Esophagus (tissue), 2 donors: Measurements from ENCODE around the gene KIFBP. TPM values are rescaled to one million over a fixed set of nuclear protein-coding genes. Genes with fewer than 3 reads are reported as not detected.
"Not testable (repeated sequence)": the region's sequence is repeated elsewhere in the genome, so short reads cannot be mapped to it uniquely, and the experiment has no call there.

Experiments used
- H3K27ac ChIP-seq, 2 donors: one replicate each; pipeline ENCODE4 v1.5.1; 2013; ENCODE audit warnings: low read depth in 2 of 2, mild to moderate bottlenecking in 2 of 2, inconsistent platforms in 1 of 2, low read length in 1 of 2, moderate library complexity in 1 of 2
- H3K27me3 ChIP-seq, 2 donors: one replicate each; pipeline ENCODE4 v1.6.1; 2013; ENCODE audit warnings: low read length in 2 of 2, control low read depth in 1 of 2, mild to moderate bottlenecking in 1 of 2; ENCODE audit not compliant: insufficient read depth in 2 of 2, control insufficient read depth in 1 of 2
- H3K36me3 ChIP-seq, 2 donors: one replicate each; pipeline ENCODE4 v1.6.1; 2013; ENCODE audit warnings: low read length in 1 of 2; ENCODE audit not compliant: control insufficient read depth in 2 of 2, insufficient read depth in 2 of 2
- H3K4me1 ChIP-seq, 2 donors: one replicate each; pipeline ENCODE4 v1.6.1; 2013; ENCODE audit warnings: low read length in 1 of 2; ENCODE audit not compliant: control insufficient read depth in 2 of 2, insufficient read depth in 2 of 2
- H3K4me3 ChIP-seq, 2 donors: one replicate each; pipeline ENCODE4 v1.5.1; 2013; ENCODE audit warnings: low read length in 2 of 2, mild to moderate bottlenecking in 2 of 2, low read depth in 1 of 2, moderate library complexity in 1 of 2
- H3K9me3 ChIP-seq, 2 donors: one replicate each; pipeline ENCODE4 v1.6.1; 2013; ENCODE audit warnings: mild to moderate bottlenecking in 2 of 2, low read depth in 1 of 2, low read length in 1 of 2, moderate library complexity in 1 of 2; ENCODE audit not compliant: control insufficient read depth in 2 of 2, insufficient read depth in 1 of 2
- WGBS, 2 donors: extraction: QIAGEN DNeasy Blood & Tissue Kit; methylation state at CpG; one replicate each; pipeline ENCODE4 v1.1.7; 2013; 5-methylcytosine and 5-hydroxymethylcytosine counted together
- polyA plus RNA-seq, 2 donors: library from polyadenylated mRNA; stranded (reverse); fragments of 200-250 nt; gene quantifications; one replicate each; pipeline ENCODE4 v1.2.3, GENCODE V29; 2013
- donor health status: healthy with polysubstance abuse.
- donor health status: Bipolar disorder and iron deficiency.

KIFBP gene
- polyA plus RNA-seq, 2 donors = 7.1 to 10.3 TPM

GRCh38 chr10:68992636-68993440, 4.2 kb downstream of the KIFBP start:
- H3K4me3 ChIP-seq = no peak overlapping the region
- no peaks in the 10 kb centered on the region for H3K27me3 ChIP-seq
- H3K36me3 ChIP-seq = no peaks in the 10 kb centered on the region
- H3K27ac ChIP-seq = peak overlapping the region in 1 of 2 donors; percentile 37
- H3K9me3 ChIP-seq = no peaks in the 10 kb centered on the region
- H3K4me1 ChIP-seq = peaks cover 0 to 4% of the 10 kb centered on the region in 2 donors
- 26 to 40% methylated on average over 2 of the region's 2 CpGs for WGBS, 2 donors

- 84 to 87% methylated on average over 3 of the region's 3 CpGs for WGBS, 2 donors
- Histone ChIP-seq H3K4me1 (peaks cover 0 to 2% of the 10 kb centered on the region in 2 donors), H3K27me3 (no peaks in the 10 kb centered on the region), H3K9me3 (no peaks in the 10 kb centered on the region), H3K27ac (no peak overlapping the region), H3K4me3 (no peak overlapping the region), H3K36me3 (peaks cover 0 to 2% of the 10 kb centered on the region in 2 donors)
These were observed 8.6 kb downstream of the KIFBP start for GRCh38 chr10:68997211-68997610.

- Histone ChIP-seq H3K36me3 (peaks cover 0 to 5% of the 10 kb centered on the region in 2 donors), H3K27me3 (no peaks in the 10 kb centered on the region), H3K9me3 (no peaks in the 10 kb centered on the region), H3K27ac (no peak overlapping the region), H3K4me3 (no peak overlapping the region), H3K4me1 (no peaks in the 10 kb centered on the region)
- 10 to 32% methylated on average over 1 of the region's 1 CpG for WGBS, 2 donors
These were observed 16.2 kb downstream of the KIFBP start for GRCh38 chr10:69004821-69005220.

- H3K9me3 ChIP-seq = no peaks in the 10 kb centered on the region
- H3K36me3 ChIP-seq = peaks cover 0 to 5% of the 10 kb centered on the region in 2 donors
- H3K27ac ChIP-seq = no peak overlapping the region
- WGBS, 2 donors = 88 to 94% methylated on average over 6 of the region's 6 CpGs
- H3K4me1 ChIP-seq = no peaks in the 10 kb centered on the region
- no peak overlapping the region for H3K4me3 ChIP-seq
- H3K27me3 ChIP-seq = no peaks in the 10 kb centered on the region
These were observed 17.3 kb downstream of the KIFBP start for GRCh38 chr10:69005704-69006485.

GRCh38 chr10:69007260-69007659, 18.7 kb downstream of the KIFBP start:
- no peaks in the 10 kb centered on the region for H3K9me3 ChIP-seq
- no peak overlapping the region for H3K27ac ChIP-seq
- no peaks in the 10 kb centered on the region for H3K27me3 ChIP-seq
- 90 to 95% methylated on average over 3 of the region's 3 CpGs for WGBS, 2 donors
- H3K36me3 ChIP-seq = peaks cover 3% of the 10 kb centered on the region in 2 donors
- H3K4me1 ChIP-seq = no peaks in the 10 kb centered on the region
- H3K4me3 ChIP-seq = no peak overlapping the region

GRCh38 chr10:69009360-69009759, 20.8 kb downstream of the KIFBP start:
- Histone ChIP-seq H3K4me1 (no peaks in the 10 kb centered on the region), H3K27me3 (no peaks in the 10 kb centered on the region), H3K36me3 (peaks cover 0 to 3% of the 10 kb centered on the region in 2 donors), H3K4me3 (no peak overlapping the region), H3K27ac (no peak overlapping the region), H3K9me3 (no peaks in the 10 kb centered on the region)
- 67 to 70% methylated on average over 2 of the region's 2 CpGs for WGBS, 2 donors

GRCh38 chr10:69010151-69010640, 21.6 kb downstream of the KIFBP start:
- Histone ChIP-seq H3K36me3 (peaks cover 0 to 3% of the 10 kb centered on the region in 2 donors), H3K4me3 (no peak overlapping the region)
- 46 to 61% methylated on average over 1 of the region's 1 CpG for WGBS, 2 donors

GRCh38 chr10:69012778-69013177, 24.2 kb downstream of the KIFBP start:
- not testable (repeated sequence) for H3K27me3 ChIP-seq, H3K36me3 ChIP-seq, H3K4me1 ChIP-seq, H3K4me3 ChIP-seq, H3K9me3 ChIP-seq, H3K27ac ChIP-seq
- WGBS, 2 donors = 82 to 97% methylated on average over 2 of the region's 2 CpGs

More at GRCh38 chr10:69010151-69010640, 21.6 kb downstream of the KIFBP start:
- H3K4me1 ChIP-seq = no peaks in the 10 kb centered on the region
- H3K9me3 ChIP-seq = no peaks in the 10 kb centered on the region
- no peaks in the 10 kb centered on the region for H3K27me3 ChIP-seq
- H3K27ac ChIP-seq = no peak overlapping the region

GRCh38 chr10:69014171-69014570, 25.6 kb downstream of the KIFBP start:
- 92 to 94% methylated on average over 1 of the region's 1 CpG for WGBS, 2 donors
- no peak overlapping the region for H3K4me3 ChIP-seq
- no peaks in the 10 kb centered on the region for H3K4me1 ChIP-seq
- no peaks in the 10 kb centered on the region for H3K9me3 ChIP-seq
- H3K36me3 ChIP-seq = peaks cover 0 to 3% of the 10 kb centered on the region in 2 donors
- no peak overlapping the region for H3K27ac ChIP-seq
- H3K27me3 ChIP-seq = no peaks in the 10 kb centered on the region
